Activated T-helper 2 cell treated with anti-CD3 and anti-CD28 coated beads, Interferon-gamma antibody, Interleukin-2, Interleukin-4, amounts not matched to agents 10 μg/mL and 5 μg/mL and 100 μg/mL, durations not matched to agents 14 hours and 24 hours and 36 hours (primary cell): ENCODE measurements around the gene PCDHA9. TPM values are rescaled to one million over a fixed set of nuclear protein-coding genes. Genes with fewer than 3 reads are reported as not detected.
"Not testable (repeated sequence)": the region's sequence is repeated elsewhere in the genome, so short reads cannot be mapped to it uniquely, and the experiment has no call there.

Experiments
- DNase-seq: peaks from one replicate; pipeline ENCODE4 v3.0.0; 2021; ENCODE audit warnings: low spot score
- H3K27ac Mint-ChIP-seq: one replicate; pipeline ENCODE4 v1.8.0; 2021; ENCODE audit warnings: mixed read lengths
- H3K27me3 Mint-ChIP-seq: one replicate; pipeline ENCODE4 v1.8.0; 2021; ENCODE audit warnings: low read depth, mixed read lengths
- H3K36me3 Mint-ChIP-seq: one replicate; pipeline ENCODE4 v1.8.0; 2021; ENCODE audit warnings: low read depth, mixed read lengths
- H3K4me1 Mint-ChIP-seq: one replicate; pipeline ENCODE4 v1.8.0; 2021; ENCODE audit warnings: low read depth, mixed read lengths
- H3K4me3 Mint-ChIP-seq: one replicate; pipeline ENCODE4 v1.8.0; 2021; ENCODE audit warnings: low read depth, mild to moderate bottlenecking, moderate library complexity, mixed read lengths
- H3K9me3 Mint-ChIP-seq: one replicate; pipeline ENCODE4 v1.8.0; 2021; ENCODE audit warnings: mixed read lengths
- intact Hi-C: fragments of 100-400 bp; cut with micrococcal nuclease; formaldehyde crosslinking; loops from one replicate; pipeline ENCODE4 v1.15.1; 2023
- total RNA-seq: library from RNA; stranded (reverse); gene quantifications from 2 replicates; pipeline ENCODE4 v1.2.3, GENCODE V29; 2022

PCDHA9 gene
- total RNA-seq, 1 donor from 2014 or later = not detected

DNA sequence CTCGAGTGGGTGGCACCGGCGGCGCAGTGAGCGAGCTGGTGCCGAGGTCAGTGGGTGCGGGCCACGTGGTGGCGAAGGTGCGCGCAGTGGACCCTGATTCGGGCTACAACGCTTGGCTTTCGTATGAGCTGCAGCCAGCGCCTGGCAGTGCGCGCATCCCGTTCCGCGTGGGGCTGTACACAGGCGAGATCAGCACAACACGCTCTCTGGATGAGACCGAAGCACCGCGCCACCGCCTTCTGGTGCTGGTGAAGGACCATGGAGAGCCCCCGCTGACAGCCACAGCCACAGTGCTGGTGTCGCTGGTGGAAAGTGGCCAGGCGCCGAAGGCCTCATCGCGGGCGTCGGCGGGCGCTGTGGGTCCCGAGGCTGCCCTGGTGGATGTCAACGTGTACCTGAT, 24.7 kb upstream of the PCDHA9 start:
- peaks cover 30% of the 10 kb centered on the region for H3K9me3 Mint-ChIP-seq
- H3K36me3 Mint-ChIP-seq = no peaks in the 10 kb centered on the region
- DNase-seq = no peak
- H3K4me1 Mint-ChIP-seq = no peaks in the 10 kb centered on the region
- intact Hi-C loops = no loop called here
- H3K27ac Mint-ChIP-seq = no peak overlapping the region
- no peak overlapping the region for H3K4me3 Mint-ChIP-seq
- no peaks in the 10 kb centered on the region for H3K27me3 Mint-ChIP-seq

- H3K4me3 Mint-ChIP-seq = no peak within 1 kb of the TSS
- H3K27ac Mint-ChIP-seq = no peak within 1 kb of the TSS
- intact Hi-C loops = no loop called here
- peaks cover 38% of the 10 kb centered on the region for H3K9me3 Mint-ChIP-seq
- H3K36me3 Mint-ChIP-seq = no peaks in the 10 kb centered on the region
- no peak for DNase-seq
- no peaks in the 10 kb centered on the region for H3K27me3 Mint-ChIP-seq
- H3K4me1 Mint-ChIP-seq = no peaks in the 10 kb centered on the region
Observed at GRCh38 chr5:140827704-140828361, 20.3 kb upstream of the PCDHA9 start, which contains the start of gene PCDHA6. Gene PCDHA6 (plus strand): TSS chr5:140827960. CDS start chr5:140828092, 132 bp downstream.

DNA sequence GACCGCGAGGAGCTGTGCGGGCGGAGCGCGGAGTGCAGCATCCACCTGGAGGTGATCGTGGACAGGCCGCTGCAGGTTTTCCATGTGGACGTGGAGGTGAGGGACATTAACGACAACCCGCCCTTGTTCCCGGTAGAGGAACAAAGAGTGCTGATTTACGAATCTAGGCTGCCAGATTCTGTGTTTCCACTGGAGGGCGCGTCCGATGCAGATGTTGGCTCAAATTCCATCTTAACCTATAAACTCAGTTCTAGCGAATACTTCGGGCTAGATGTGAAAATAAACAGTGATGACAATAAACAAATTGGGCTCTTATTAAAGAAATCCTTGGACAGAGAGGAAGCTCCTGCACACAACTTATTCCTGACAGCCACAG, 19.8 kb upstream of the PCDHA9 start:
- Mint-ChIP-seq H3K36me3 (no peaks in the 10 kb centered on the region), H3K27me3 (no peaks in the 10 kb centered on the region), H3K4me3 (no peak overlapping the region), H3K4me1 (no peaks in the 10 kb centered on the region), H3K9me3 (peaks cover 41% of the 10 kb centered on the region), H3K27ac (no peak overlapping the region)
- no peak for DNase-seq
- intact Hi-C loops = no loop called here

GRCh38 chr5:140829511-140830501, 18.4 kb upstream of the PCDHA9 start:
- peaks cover 48% of the 10 kb centered on the region for H3K9me3 Mint-ChIP-seq
- intact Hi-C loops, DNase-seq, H3K27ac Mint-ChIP-seq, H3K27me3 Mint-ChIP-seq, H3K4me3 Mint-ChIP-seq, H3K4me1 Mint-ChIP-seq, H3K36me3 Mint-ChIP-seq: not testable (repeated sequence)

DNA sequence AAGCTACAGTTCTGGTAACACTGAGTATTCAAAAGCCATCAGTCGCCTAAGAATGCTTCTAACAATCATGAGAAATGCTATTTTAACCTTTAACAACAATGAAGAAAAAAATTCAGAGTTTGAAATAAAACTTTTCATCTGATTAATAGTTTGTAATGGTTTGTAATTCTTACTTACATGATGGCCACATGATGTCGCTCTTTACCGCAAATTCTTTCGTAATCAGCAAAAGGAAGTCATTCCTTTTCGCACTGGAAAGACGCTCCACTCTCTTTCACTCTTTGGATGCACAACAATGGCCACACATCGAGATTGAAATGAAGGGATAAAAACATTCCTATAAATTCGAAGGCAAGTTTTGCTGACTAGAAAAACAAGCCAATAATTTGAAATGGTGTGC, 14.2 kb upstream of the PCDHA9 start, which contains the start of gene PCDHA7:
TSS of gene PCDHA7 (plus strand) at position 277 of the 400 bp plus-strand sequence. CDS start at position 392, 115 bp downstream.
- Mint-ChIP-seq H3K4me3 (no peak within 1 kb of the TSS), H3K27ac (no peak within 1 kb of the TSS), H3K9me3 (peaks cover 34% of the 10 kb centered on the region), H3K4me1 (no peaks in the 10 kb centered on the region), H3K36me3 (no peaks in the 10 kb centered on the region), H3K27me3 (no peaks in the 10 kb centered on the region)
- no peak for DNase-seq
- intact Hi-C loops = no loop called here

DNA sequence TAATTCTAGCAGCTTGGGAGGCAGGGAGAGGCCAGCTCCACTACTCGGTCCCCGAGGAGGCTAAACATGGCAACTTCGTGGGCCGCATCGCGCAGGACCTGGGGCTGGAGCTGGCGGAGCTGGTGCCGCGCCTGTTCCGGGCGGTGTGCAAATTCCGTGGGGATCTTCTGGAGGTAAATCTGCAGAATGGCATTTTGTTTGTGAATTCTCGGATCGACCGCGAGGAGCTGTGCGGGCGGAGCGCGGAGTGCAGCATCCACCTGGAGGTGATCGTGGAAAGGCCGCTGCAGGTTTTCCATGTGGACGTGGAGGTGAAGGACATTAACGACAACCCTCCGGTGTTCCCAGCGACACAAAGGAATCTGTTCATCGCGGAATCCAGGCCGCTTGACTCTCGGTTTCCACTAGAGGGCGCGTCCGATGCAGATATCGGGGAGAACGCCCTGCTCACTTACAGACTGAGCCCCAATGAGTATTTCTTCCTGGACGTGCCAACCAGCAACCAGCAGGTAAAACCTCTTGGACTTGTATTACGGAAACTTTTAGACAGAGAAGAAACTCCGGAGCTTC, 13.7 kb upstream of the PCDHA9 start:
- H3K27me3 Mint-ChIP-seq, H3K4me3 Mint-ChIP-seq, H3K27ac Mint-ChIP-seq, DNase-seq, H3K4me1 Mint-ChIP-seq, H3K36me3 Mint-ChIP-seq, intact Hi-C loops: not testable (repeated sequence)
- peaks cover 32% of the 10 kb centered on the region for H3K9me3 Mint-ChIP-seq

GRCh38 chr5:140835622-140836510, 12.3 kb upstream of the PCDHA9 start:
- H3K36me3 Mint-ChIP-seq = no peaks in the 10 kb centered on the region
- H3K4me1 Mint-ChIP-seq = no peaks in the 10 kb centered on the region
- intact Hi-C loops = no loop called here
- DNase-seq = no peak
- no peak overlapping the region for H3K4me3 Mint-ChIP-seq
- no peak overlapping the region for H3K27ac Mint-ChIP-seq
- no peaks in the 10 kb centered on the region for H3K27me3 Mint-ChIP-seq
- H3K9me3 Mint-ChIP-seq = peaks cover 35% of the 10 kb centered on the region

DNA sequence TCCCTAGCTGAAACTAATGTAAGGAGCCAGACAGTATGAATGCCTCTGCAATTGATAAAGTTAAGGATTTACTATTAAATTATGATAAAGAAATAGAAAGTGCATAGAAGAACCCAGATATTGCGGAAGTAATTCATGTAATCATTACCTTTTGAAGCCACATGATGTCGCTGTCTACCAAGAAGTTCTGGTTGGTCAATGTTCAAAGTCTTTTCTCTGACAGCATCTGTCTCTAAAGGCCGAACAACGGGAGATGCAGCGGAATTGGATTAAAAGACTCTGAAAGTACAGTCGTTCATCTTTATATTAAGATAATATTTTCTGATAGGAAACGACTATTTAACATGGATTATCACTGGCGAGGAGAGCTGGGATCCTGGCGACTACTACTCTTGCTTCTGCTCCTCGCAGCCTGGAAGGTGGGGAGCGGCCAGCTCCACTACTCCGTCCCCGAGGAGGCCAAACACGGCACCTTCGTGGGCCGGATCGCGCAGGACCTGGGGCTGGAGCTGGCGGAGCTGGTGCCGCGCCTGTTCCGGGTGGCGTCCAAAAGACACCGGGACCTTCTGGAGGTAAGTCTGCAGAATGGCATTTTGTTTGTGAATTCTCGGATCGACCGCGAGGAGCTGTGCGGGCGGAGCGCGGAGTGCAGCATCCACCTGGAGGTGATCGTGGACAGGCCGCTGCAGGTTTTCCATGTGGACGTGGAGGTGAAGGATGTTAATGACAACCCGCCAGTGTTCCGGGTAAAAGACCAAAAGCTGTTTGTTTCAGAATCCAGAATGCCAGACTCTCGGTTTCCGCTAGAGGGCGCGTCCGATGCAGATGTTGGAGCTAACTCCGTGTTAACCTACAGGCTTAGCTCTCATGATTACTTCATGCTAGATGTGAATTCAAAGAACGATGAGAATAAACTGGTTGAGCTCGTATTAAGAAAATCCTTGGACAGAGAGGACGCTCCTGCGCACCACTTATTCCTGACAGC, 6.9 kb upstream of the PCDHA9 start, which contains the start of gene PCDHA8:
TSS of gene PCDHA8 (plus strand) at position 210 of the 985 bp plus-strand sequence. CDS start at position 345, 135 bp downstream.
- no peaks in the 10 kb centered on the region for H3K27me3 Mint-ChIP-seq
- DNase-seq = no peak
- no peaks in the 10 kb centered on the region for H3K36me3 Mint-ChIP-seq
- no peak within 1 kb of the TSS for H3K4me3 Mint-ChIP-seq
- intact Hi-C loops = no loop called here
- H3K9me3 Mint-ChIP-seq = peaks cover 20% of the 10 kb centered on the region
- H3K27ac Mint-ChIP-seq = no peak within 1 kb of the TSS
- H3K4me1 Mint-ChIP-seq = no peaks in the 10 kb centered on the region

- Mint-ChIP-seq H3K4me3 (no peak overlapping the region), H3K36me3 (no peaks in the 10 kb centered on the region), H3K4me1 (no peaks in the 10 kb centered on the region), H3K9me3 (peaks cover 34% of the 10 kb centered on the region), H3K27ac (no peak overlapping the region), H3K27me3 (no peaks in the 10 kb centered on the region)
- DNase-seq = no peak
- intact Hi-C loops = no loop called here
Observed at GRCh38 chr5:140842798-140843733, 5.1 kb upstream of the PCDHA9 start.

GRCh38 chr5:140849831-140850634, 1.9 kb downstream of the PCDHA9 start:
- not testable (repeated sequence) for H3K27me3 Mint-ChIP-seq, DNase-seq, H3K4me1 Mint-ChIP-seq, H3K36me3 Mint-ChIP-seq, H3K4me3 Mint-ChIP-seq, H3K27ac Mint-ChIP-seq
- intact Hi-C loops = loop anchor here (10.0 kb wide), 1 partner anchor 55 kb away; the partner anchor contains the start of gene PCDHA2
- H3K9me3 Mint-ChIP-seq = peaks cover 29% of the 10 kb centered on the region
